ENCODE measurements around the gene LPIN1.

DNA sequence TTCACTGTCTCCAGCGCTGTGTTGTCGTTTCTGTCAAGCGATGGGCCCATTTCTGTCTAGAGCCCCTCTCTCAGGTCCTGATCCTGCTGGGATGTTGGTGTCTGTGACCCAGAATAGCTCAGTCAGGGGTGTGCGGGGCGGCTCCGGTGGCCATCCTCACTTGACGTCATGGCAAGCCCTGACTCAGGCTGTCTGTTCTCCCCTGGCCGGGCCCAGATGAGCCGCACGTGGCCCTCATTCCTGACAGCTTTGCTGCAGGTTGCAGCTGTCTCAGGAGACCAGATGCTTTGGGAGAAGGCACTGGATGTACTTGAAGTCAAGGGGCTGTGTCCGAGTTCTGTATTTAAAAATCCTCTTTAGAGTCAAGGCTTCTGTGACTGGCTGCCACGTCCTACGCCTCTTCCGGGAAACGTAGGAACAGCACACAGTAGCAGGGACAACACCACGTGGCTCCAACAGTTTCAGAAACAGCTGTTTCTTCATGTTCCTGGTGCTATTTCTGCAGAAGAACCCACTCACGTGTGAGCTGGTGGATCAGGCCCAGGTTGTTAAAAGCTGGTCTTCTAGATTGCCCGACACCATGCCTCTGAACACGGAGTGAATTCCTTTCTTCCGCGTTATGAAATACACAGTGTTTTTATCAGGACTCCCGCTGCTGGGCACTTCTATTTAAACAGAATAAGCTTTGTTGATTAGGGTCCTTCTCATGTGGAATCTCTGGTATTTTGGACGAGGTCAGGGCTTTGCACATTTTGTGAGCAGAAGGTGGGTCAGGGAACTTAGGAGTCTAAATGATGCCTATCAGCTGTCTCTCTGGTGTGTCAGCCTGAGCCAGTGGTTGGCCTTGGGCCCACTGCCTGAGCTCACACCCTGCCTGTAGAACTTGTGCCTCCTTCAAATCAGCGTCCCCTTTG lies 48.2 kb upstream of the LPIN1 start:
- TF ChIP-seq, protein P1, sequence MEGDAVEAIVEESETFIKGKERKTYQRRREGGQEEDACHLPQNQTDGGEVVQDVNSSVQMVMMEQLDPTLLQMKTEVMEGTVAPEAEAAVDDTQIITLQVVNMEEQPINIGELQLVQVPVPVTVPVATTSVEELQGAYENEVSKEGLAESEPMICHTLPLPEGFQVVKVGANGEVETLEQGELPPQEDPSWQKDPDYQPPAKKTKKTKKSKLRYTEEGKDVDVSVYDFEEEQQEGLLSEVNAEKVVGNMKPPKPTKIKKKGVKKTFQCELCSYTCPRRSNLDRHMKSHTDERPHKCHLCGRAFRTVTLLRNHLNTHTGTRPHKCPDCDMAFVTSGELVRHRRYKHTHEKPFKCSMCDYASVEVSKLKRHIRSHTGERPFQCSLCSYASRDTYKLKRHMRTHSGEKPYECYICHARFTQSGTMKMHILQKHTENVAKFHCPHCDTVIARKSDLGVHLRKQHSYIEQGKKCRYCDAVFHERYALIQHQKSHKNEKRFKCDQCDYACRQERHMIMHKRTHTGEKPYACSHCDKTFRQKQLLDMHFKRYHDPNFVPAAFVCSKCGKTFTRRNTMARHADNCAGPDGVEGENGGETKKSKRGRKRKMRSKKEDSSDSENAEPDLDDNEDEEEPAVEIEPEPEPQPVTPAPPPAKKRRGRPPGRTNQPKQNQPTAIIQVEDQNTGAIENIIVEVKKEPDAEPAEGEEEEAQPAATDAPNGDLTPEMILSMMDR (IDR thresholded peaks at IDR 0.05; ENCODE audit: low read depth, low read length, missing input control): no peak
- TF ChIP-seq GABPA (IDR thresholded peaks at IDR 0.05 in 1 of 2, conservative IDR thresholded peaks at IDR 0.05 in 1 of 2): no peak
- TF ChIP-seq, protein P2, sequence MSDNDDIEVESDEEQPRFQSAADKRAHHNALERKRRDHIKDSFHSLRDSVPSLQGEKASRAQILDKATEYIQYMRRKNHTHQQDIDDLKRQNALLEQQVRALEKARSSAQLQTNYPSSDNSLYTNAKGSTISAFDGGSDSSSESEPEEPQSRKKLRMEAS (IDR thresholded peaks at IDR 0.05): no peak
- TF ChIP-seq TAF1 (conservative IDR thresholded peaks at IDR 0.05): no peak

Data from liver (tissue), 3 donors.